Osteoblast (primary cell): ENCODE results near the gene ADGRD2. TPM values are rescaled to one million over a fixed set of nuclear protein-coding genes. Genes with fewer than 3 reads are reported as not detected.

Source experiments
- DNase-seq: peaks from one replicate; pipeline ENCODE4 v3.0.0; 2011; ENCODE audit warnings: low spot score, mixed read lengths; ENCODE audit not compliant: insufficient read length; ENCODE audit errors: missing footprints
- H2AFZ ChIP-seq: 2 replicates; pipeline ENCODE4 v1.6.0; 2011; ENCODE audit warnings: mild to moderate bottlenecking, low read length
- H3K27ac ChIP-seq: 2 replicates; pipeline ENCODE4 v1.5.1; 2011; ENCODE audit warnings: mild to moderate bottlenecking, low read depth, low read length, moderate library complexity
- H3K27me3 ChIP-seq: 2 replicates; pipeline ENCODE4 v1.6.0; 2012; ENCODE audit warnings: mild to moderate bottlenecking, control low read depth, inconsistent platforms, low read length, moderate library complexity; ENCODE audit not compliant: insufficient read depth
- H3K36me3 ChIP-seq: 2 replicates; pipeline ENCODE4 v1.5.1; 2011; ENCODE audit warnings: mild to moderate bottlenecking, low read length, control low read depth, moderate library complexity; ENCODE audit not compliant: insufficient read depth
- H3K4me1 ChIP-seq: 2 replicates; pipeline ENCODE4 v1.5.1; 2011; ENCODE audit warnings: mild to moderate bottlenecking, low read length, control low read depth, moderate library complexity; ENCODE audit not compliant: insufficient read depth
- H3K4me2 ChIP-seq: 2 replicates; pipeline ENCODE4 v1.6.0; 2011; ENCODE audit warnings: mild to moderate bottlenecking, low read length; ENCODE audit not compliant: insufficient read depth
- H3K4me3 ChIP-seq: fragments of 200-600 bp; sonication (generic); 3 replicates; pipeline ENCODE4 v1.5.1; 2012; ENCODE audit warnings: mild to moderate bottlenecking, low read length, inconsistent platforms; ENCODE audit not compliant: insufficient read depth
- H3K79me2 ChIP-seq: 2 replicates; pipeline ENCODE4 v1.6.0; 2012; ENCODE audit warnings: mild to moderate bottlenecking, low read length, control low read depth, inconsistent platforms; ENCODE audit not compliant: insufficient read depth
- H3K9me3 ChIP-seq: 2 replicates; pipeline ENCODE4 v1.5.1; 2011; ENCODE audit warnings: low read depth, low read length, control low read depth
- H4K20me1 ChIP-seq: 2 replicates; pipeline ENCODE4 v1.6.0; 2012; ENCODE audit warnings: mild to moderate bottlenecking, low read length, control low read depth; ENCODE audit not compliant: insufficient read depth
- CTCF ChIP-seq: IDR thresholded peaks from 2 replicates; pipeline ENCODE4 v1.5.1; 2011; ENCODE audit warnings: mild to moderate bottlenecking, low read depth, low read length, moderate library complexity; ENCODE audit errors: extremely low read depth
- total RNA-seq: library from RNA; depleted of rRNA; stranded (reverse); fragments of >200 nt; gene quantifications from 2 replicates; pipeline ENCODE4 v1.2.3, GENCODE V29; 2012

The ADGRD2 gene
- total RNA-seq, 1 donor = not detected

- TF ChIP-seq CTCF = no peak
- Histone ChIP-seq H3K4me2 (no peak overlapping the region), H3K27me3 (peaks cover 38% of the 10 kb centered on the region), H4K20me1 (no peaks in the 10 kb centered on the region), H2AFZ (no peak overlapping the region), H3K9me3 (no peaks in the 10 kb centered on the region), H3K79me2 (no peaks in the 10 kb centered on the region), H3K4me3 (no peak overlapping the region), H3K4me1 (no peaks in the 10 kb centered on the region), H3K36me3 (no peaks in the 10 kb centered on the region), H3K27ac (no peak overlapping the region)
- no peak for DNase-seq
These were observed 70.0 kb downstream of the ADGRD2 start for GRCh38 chr9:124520206-124520596.

- Histone ChIP-seq H3K27ac (no peak overlapping the region), H3K4me3 (no peak overlapping the region), H3K36me3 (no peaks in the 10 kb centered on the region), H4K20me1 (no peaks in the 10 kb centered on the region), H3K27me3 (peaks cover 32% of the 10 kb centered on the region), H3K4me1 (no peaks in the 10 kb centered on the region), H3K9me3 (no peaks in the 10 kb centered on the region), H3K79me2 (no peaks in the 10 kb centered on the region), H3K4me2 (no peak overlapping the region), H2AFZ (no peak overlapping the region)
- no peak for TF ChIP-seq CTCF
- DNase-seq = no peak
These were observed 70.9 kb downstream of the ADGRD2 start for GRCh38 chr9:124521142-124521541.

GRCh38 chr9:124522121-124523098, 72.2 kb downstream of the ADGRD2 start:
- Histone ChIP-seq H3K4me2 (no peak overlapping the region), H3K36me3 (no peaks in the 10 kb centered on the region), H3K9me3 (no peaks in the 10 kb centered on the region), H3K27ac (no peak overlapping the region), H2AFZ (no peak overlapping the region), H3K4me3 (no peak overlapping the region), H4K20me1 (no peaks in the 10 kb centered on the region), H3K79me2 (no peaks in the 10 kb centered on the region), H3K4me1 (no peaks in the 10 kb centered on the region), H3K27me3 (peaks cover 22% of the 10 kb centered on the region)
- DNase-seq = no peak
- no peak for TF ChIP-seq CTCF

GRCh38 chr9:124526174-124526573, 75.9 kb downstream of the ADGRD2 start:
- H3K36me3 ChIP-seq = no peaks in the 10 kb centered on the region
- no peaks in the 10 kb centered on the region for H4K20me1 ChIP-seq
- no peaks in the 10 kb centered on the region for H3K79me2 ChIP-seq
- TF ChIP-seq CTCF = no peak
- peaks cover 16% of the 10 kb centered on the region for H3K27me3 ChIP-seq
- no peak overlapping the region for H3K4me3 ChIP-seq
- no peaks in the 10 kb centered on the region for H3K9me3 ChIP-seq
- H3K4me1 ChIP-seq = no peaks in the 10 kb centered on the region
- DNase-seq = no peak
- H3K4me2 ChIP-seq = no peak overlapping the region
- H2AFZ ChIP-seq = no peak overlapping the region
- H3K27ac ChIP-seq = no peak overlapping the region
